ENCODE measurements around the gene NDUFA1.
"Not testable (repeated sequence)": the region's sequence is repeated elsewhere in the genome, so short reads cannot be mapped to it uniquely, and the experiment has no call there.

Gene NDUFA1

DNA sequence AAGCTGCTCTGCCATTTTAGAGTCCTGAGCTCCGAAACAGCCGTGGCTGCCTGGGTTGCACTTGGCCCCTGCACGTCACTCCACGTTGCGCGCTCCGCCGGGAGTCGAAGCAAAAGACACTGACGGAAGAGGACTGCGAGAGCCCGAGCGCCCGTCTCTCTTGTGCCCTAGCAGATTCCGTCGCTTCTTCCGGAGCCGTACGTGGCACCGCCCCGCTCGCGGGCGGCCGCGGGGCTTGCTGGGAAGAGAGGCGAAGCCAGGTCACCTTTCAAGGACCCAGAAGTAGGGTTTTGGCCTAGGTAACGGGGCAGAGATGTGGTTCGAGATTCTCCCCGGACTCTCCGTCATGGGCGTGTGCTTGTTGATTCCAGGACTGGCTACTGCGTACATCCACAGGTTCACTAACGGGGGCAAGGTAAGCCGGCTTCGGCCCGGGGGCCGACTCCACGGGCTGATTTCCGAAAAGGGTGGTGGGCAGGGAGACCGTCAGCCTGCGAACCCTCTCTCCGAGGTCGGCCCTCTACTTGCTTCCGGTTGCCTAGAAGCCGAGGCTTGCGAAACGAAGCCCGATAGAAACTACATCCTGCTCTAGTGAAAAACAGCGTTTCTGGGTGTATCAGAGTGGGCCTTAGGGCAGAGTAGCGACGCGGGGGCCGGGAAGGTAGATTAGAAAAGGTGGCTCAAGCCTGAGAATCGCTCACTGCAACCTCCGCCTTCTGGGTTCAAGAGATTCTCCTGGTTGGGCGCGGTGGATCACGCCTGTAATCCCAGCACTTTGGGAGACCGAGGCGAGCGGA, at the start of gene NDUFA1, which contains the start of gene RNF113A:
NDUFA1 (plus strand) TSS at position 234 of the 797 bp plus-strand sequence; CDS start at position 314, 80 bp downstream.
RNF113A (minus strand) TSS at position 135 of the 797 bp plus-strand sequence; CDS start at position 15, 120 bp downstream.
- DNase-seq (ENCODE audit: low spot score) = peak; percentile 68

DNA sequence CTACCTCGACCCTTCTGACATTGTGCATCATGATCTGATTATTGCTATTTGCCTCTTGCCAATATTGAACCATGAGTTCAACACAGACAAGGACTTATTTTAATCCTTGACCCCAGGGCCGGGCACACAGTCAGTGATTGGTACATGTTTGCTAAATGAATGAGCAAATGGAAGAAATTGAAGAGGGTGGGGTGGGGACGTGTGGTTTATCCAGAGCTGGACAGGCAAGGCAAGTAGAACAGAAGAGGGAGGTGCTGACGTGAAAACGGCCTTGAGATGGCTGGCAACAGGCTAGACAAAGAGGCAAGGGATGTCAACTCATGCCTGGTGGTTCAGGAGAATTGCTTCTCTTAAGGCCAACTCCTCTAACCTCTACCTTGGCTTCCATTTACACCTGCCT, 47.4 kb upstream of the NDUFA1 start:
- DNase-seq (ENCODE audit: low spot score) = not testable (repeated sequence)

DNA sequence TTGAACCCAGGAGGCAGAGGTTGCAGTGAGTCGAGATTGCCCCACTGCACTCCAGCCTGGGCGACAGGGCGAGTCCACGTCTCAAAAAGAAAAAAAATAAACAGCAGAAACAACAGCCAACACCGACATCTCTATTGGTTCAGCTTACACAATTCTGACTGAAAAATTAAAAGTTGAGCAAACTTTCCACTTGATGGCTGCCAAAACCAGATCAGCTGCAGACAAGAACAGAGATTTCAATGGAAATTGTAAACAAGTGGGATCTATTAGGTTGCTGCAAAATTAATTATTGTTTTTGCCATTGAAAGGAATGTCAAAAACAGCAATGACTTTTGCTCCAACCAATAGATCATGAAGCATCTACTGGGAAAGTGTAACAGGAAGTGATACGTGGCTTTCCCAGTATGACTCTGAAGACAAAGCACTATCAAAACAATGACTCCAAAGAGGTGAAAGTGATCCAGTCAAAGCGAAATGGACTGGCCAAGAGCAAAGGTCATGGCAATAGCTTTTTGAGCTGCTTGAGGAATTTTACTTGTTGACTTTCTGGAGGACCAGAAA, 45.2 kb upstream of the NDUFA1 start:
- no peak for DNase-seq (ENCODE audit: low spot score)

DNA sequence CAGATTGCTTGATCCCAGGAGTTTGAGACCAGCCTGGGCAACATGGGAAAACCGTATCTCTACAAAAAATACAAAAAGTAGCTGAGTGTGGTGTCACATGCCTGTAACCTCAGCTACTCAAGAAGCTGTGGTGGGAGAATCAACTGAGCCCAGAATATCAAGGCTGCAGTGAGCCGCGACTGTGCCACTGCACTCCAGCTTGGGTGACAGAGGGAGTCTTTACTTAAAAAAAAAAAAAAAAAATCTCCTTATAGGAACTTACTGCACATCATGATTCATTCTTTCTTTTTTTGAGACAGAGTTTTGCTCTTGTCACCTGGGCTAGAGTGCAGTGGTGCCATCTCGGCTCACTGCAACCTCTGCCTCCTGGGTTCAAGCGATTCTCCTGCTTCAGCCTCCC, 43.2 kb upstream of the NDUFA1 start:
- DNase-seq (ENCODE audit: low spot score) = no peak

DNA sequence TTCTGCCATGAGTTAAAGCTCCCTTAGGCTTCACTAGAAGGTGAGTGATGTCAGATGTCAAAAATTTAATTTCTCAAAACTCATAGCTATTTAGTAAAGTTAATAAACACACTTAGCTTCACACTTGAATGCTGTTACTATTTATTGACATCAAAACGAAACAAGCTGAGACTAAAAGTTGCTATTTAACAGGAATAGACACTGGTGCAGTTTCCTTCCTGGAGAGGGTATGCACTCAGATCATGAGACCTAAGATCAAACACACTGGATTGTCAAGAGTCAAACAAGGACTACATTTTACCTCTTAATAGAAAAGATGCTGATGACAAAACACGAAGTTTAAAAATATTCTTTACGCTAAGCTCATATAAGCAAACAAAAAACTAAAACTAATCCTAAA, 37.7 kb upstream of the NDUFA1 start:
- DNase-seq (ENCODE audit: low spot score) = no peak

DNA sequence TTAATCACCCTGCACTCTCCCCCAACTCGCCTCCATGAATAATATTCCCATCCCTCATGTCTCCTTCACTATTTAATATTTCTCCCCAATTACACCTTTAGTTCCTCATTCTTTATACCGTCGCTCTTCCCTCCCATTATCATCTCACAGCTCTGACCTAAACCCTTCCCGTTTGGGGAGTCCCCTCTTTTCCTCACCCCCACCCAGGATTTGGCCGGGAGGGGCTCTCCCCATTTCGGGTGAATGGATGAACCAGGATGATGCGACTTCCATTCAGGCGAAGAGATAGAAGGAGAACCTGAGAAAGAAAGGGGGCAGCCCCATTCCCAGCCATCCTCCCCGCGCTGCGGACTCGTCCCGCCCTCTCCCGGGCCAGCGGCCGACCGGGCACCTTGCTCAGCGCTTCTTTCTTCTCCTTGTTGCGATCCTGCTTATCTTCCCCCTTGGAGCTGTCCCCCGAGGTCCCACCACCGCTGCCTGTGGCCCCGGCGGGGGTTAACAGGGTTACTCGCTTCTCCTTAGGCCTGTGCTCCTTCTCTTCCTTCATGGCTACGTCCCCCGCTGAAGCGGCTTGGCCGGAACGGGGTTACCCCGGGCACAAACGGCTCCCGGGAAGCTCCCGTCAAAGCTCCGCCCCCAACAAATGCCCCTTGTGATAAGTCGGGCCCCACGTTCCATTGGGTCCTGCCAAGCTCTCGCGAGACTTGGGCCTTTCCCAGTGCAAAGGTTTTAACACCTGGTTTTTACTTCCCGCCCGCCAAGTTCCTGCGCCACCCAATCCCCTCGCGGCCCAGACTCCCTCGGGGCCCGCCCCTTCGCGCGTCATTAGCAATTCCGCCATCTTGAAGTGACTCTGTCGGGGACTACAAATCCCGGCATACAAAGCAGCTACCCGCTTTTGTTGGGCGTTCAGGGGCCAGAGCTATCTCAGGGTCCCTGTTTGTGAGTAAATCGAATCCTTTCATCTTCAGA, 19.0 kb upstream of the NDUFA1 start, which contains the start of gene UPF3B:
UPF3B (minus strand) TSS at position 582 of the 972 bp plus-strand sequence; CDS start at position 547, 35 bp downstream.
- peak; percentile 89 for DNase-seq (ENCODE audit: low spot score)

DNA sequence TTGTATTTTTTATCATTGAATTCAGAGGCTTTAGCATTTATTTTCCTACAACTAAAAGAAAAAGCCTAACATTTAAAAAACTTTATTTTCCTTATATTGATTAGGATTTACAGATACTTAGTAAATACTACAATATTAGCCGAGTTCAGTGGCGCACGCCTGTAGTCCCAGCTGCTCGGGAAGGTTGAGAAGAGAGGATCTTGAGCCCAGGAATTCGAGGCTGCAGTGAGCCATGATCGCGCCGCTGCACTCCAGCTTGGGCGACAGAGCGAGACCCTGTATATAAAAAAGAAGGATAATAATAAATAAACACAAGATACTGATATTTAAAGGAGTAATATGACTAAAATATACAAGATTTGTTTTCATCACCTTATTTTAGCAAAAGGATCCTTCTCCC, 18.2 kb upstream of the NDUFA1 start:
- no peak for DNase-seq (ENCODE audit: low spot score)

DNA sequence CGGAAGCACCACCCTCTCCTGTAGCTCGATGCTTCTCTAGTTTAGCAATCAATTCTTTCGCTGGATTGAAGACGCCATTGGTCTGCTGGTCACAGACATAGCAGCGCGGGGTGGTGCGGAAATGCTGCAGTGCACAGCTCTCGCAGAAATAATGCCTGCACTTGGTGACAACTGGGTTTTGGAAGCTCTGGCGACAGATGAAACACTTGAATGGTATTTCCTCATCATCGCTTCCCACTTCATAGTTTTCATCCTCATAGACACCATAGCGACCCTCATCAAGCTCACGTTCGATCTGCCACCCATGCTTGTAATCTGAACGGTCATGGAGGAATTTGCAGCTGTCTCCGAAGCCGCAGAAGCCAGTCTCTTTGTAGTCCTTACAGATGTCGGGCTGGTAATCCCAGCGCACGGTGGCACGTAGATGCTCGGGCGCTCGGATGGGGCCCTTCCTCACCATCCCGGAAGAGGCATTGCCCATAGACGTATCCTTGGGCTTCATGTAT, 953 bp upstream of the NDUFA1 start:
- peak; percentile 16 for DNase-seq (ENCODE audit: low spot score)

DNA sequence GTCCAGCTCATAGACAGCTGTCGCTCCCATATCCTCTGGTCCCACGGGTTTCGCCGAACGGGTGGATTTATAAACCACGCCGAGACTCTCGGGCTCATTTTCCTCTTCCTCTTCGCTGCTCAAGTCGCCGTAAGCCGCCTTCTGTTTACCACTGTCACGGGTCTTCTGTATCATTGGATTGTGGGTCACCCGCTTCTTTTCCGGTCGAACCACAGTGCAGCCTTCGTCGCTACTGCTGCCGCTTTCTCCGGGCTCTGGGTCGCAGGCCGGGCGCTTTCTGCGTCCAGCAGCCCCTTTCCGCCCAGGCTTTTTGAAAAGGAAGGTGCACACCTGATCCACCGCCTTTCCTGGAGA, 410 bp upstream of the NDUFA1 start:
- DNase-seq (ENCODE audit: low spot score) = peak; percentile 15

DNA sequence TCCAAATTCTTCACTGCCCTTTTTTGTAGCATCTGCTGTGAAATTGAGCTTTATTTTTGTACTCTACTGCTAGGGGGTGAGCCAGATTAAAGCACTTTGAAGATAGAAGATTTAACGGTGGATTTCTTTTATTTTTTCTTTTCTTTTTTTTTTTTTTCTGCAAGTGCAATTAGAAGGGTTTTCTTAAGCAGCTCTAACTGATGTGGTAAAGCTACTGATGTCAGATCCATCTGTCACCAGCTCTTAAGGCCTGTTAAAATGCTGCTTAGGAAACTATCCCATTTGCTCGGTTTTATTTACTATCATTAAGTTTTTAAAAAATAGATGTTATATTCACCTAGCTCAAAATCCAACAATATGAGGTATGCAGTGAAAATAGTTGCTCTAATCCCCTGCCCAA, 7.1 kb downstream of the NDUFA1 start:
- DNase-seq (ENCODE audit: low spot score) = no peak

DNA sequence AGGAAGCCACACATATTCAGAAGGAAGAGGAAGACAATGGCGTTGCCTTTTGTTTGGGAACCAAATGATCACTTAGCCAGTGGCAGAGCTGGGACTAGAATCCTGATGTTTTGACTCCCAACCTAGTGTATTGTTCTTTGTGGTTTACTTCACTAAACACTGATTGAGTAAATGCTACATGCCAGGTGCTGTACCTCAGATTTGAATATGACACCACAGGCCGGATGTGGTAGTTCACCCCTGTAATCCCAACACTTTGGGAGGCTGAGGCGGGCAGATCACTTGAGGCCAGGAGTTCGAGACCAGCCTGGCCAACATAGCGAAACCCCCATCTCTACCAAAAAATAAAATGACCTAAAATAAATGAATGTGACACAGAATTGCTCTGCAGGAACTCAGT, 8.4 kb downstream of the NDUFA1 start:
- no peak for DNase-seq (ENCODE audit: low spot score)

DNA sequence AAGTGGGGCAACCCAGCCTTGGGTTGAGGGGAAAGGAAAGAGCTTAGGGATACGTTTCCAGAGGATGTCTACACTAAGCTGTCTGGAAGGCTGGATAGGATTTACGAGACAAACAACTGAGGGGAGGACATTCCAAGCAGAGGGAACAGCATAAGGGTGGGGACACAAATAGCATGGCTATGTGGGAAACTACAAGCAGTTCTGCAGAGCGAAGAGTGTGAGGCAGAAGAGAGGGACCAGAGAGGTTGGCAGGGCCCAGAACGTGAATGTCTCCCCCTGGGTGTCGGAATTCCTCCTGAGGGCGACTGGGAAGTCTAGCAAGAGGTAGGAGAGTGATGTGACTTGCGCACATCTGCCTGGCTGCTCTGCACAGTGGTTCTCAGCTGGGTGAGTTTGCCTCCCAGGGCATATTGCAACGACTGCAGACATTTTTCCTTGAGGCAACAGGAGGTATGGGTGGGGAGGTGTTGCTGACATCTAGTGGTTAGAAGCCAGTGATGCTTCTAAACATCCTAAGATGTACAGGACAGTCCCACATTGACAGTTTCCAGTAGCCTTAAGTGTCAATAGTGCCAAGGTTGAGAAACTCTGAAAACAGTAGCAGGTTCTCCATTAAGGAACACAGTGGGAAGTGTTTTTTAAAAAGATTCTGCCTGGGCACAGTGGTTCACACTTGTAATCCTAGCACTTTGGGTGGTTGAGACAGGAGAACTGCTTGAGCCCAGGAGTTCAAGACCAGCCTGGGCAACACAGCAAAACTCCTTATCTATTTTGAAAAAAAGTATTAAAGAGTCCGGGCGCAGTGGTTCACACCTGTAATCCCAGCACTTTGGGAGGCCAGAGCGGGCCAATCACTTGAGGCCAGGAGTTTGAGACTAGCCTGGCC, 9.2 kb downstream of the NDUFA1 start:
- peak; percentile 73 for DNase-seq (ENCODE audit: low spot score)

DNA sequence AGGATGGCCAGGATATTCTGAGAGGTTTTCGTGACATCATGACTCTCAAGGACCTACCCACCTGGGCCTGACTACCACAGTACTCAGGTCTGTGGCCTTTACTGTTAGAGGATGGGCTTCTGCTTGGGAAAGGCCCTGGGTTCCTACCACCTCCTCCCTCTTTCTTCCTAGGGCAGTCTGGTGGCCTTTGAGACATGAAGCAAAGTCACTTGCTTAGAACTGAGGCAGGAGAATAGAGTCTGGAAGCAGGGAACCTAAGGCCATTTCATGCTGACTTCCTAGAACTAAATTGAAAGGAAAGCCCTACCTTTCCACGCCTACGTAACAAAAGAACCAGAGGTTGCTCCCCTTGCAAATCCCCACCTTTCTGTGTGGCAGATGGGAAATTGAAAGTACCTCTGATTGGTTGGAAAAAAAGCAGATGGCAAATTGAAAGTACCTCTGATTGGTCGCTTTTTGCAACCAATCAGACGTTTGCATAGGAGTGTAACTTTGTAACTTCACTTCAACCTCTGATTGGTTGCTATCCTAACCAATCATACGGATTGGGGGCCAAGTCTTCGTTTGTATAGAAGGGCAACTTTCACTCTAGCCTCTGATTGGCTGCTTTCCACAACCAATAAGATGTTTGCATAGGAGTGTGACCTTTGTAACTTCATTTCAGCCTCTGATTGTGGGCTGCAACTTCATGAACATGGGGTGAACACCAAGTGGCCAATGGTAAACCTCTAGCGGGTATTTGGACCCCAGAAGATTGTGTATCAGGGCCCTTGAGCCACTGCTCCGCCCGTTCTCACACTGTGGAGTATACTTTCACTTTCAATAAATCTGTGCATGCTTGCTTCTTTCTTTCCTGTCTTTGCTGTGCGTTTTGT, 14.2 kb downstream of the NDUFA1 start:
- DNase-seq (ENCODE audit: low spot score) = no peak

DNA sequence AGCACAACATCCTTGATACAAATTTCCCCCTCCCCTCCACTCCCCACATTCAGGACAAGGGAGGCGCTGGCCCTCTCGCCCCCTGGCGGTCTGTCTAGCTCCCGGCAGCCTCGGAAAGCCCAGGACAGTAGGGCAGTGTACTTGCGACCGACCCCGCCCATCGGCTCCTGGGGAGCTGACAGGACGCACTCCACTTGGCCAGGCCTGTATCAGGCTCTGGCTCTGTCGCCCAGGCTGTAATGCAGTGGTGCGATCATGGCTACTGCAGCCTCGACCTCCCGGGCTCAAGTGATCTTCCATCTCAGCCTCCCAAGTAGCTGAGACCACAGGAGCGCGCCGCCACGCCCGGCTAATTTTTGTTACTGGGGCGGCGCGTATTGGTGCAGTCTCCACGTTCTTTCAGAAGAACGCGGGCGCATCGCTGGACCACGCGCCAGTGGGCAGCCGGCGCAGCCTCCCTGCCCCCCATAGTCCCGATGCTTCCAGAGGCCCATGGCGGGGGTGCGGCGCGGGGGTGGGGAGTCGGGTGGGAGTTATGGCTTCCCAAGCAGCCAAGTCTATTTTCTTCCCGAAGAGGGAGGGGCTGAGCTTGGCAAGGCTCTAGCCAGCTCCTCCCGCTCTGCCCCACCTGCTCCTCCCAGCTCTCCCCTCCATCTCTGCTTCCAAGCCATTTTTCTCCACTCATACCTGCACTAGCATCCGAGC, 16.2 kb downstream of the NDUFA1 start:
- no peak for DNase-seq (ENCODE audit: low spot score)

DNA sequence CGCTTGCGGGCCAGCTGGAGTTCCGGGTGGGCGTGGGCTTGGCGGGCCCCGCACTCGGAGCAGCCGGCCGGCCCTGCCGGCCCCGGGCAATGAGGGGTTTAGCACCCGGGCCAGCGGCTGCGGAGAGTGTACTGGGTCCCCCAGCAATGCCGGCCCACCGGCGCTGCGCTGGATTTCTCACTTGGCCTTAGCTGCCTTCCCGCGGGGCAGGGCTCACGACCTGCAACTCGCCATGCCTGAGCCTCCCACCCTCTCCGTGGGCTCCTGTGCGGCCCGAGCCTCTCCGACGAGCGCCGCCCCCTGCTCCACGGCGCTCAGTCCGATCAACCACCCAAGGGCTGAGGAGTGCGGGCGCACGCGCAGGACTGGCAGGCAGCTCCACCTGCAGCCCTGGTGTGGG, 19.0 kb downstream of the NDUFA1 start:
- DNase-seq (ENCODE audit: low spot score) = not testable (repeated sequence)

DNA sequence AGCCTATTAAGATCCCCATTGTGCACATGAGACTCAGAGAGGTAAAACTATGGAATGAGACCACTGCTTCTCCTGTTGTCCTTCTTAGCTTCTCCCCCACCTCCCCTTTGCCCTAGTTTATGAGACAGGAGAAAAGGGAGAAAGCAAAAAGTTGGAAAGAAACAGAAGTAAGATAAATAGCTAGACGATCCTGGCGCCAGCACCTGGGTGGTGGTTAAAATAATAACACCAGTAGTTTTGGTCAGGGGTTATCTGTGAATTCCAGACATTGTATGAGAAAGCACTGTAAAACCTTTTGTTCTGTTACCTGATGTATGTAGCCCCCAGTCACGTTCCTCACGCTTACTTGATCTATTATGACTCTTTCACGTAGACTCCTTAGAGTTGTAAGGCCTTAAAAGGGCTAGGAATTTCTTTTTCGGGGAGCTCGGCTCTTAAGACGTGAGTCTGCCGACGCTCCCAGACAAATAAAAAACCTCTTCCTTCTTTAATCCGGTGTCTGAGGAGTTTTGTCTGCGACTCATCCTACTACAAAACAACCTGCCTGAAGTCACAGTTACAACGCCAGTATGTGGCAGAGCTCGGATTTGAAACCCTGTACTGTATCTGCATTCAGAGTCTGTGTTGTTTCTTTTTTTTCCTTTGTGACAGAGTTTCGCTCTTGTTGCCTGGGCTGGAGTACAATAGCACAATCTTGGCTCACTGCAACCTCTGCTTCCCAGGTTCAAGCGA, 20.5 kb downstream of the NDUFA1 start:
- DNase-seq (ENCODE audit: low spot score) = not testable (repeated sequence)

DNA sequence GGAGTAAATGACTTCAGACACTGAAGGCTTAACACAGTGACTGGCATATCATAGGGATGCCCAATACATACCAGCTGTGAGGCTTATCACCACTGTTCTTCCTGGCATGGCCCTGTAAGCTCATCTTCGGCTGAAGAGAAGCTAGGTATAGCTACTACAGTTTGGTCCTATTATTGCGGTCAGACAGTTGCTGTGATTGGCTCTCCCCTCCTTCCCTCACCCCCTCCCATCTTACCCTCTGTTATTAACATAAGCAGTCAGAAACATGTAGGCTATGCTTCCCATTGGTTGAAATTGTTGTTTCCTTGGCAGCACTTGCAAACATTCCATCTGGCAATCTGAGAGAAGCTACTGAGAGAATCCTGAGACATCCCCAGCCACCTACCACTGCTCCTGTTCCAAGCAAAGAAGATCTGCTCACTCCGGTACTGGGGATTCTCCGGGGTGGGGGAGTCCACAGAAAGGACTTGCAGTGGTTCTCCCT, 24.3 kb downstream of the NDUFA1 start, which contains the start of gene AKAP14:
AKAP14 (plus strand) TSS at position 51 of the 484 bp plus-strand sequence. CDS start 7,331 bp downstream, outside the sequence.
- no peak for DNase-seq (ENCODE audit: low spot score)

DNA sequence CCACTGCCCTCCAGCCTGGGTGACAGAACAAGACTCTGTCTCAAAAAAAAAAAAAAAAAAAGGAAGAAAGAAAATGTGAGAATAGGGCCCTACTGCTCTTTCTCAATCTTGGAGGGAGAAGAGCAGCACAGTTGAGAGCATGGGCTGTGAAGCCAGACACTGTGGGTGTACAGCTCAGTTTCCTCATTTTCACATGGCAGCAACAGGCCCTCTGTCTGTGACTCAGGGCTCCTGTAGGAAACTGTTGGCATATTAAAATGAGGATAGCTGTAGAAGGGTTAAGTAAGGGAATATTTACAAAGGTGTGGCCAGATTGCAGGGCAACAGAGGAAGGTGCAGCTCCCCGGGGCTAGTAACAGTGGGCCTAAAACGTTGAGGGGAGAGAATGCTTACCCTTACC, 27.5 kb downstream of the NDUFA1 start:
- DNase-seq (ENCODE audit: low spot score) = no peak
